Endothelial cell of umbilical vein (primary cell): ENCODE data around the gene FBLN2. TPM values are rescaled to one million over a fixed set of nuclear protein-coding genes. Genes with fewer than 3 reads are reported as not detected.
A peak's percentile ranks its signal among the peaks of the same experiment; 100 is the strongest.

Source experiments
- BruUV-seq: library from RNA; stranded (reverse); fragments of 400-500 nt; replicated peaks from 2 replicates; lab custom pipeline; 2021; lab: Mats Ljungman, UMichigan
- CTCF ChIA-PET: fragments of 300-600, 350-600 bp; sonication (Branson Sonifier 250); formaldehyde crosslinking; loops from one replicate; lab custom pipeline; 2021; ENCODE audit warnings: antibody characterized with exemption, inconsistent platforms; lab: Charles Lee
- POLR2A ChIA-PET: fragments of 300-600, 350-600 bp; sonication (Branson Sonifier 250); formaldehyde crosslinking; loops from one replicate; lab custom pipeline; 2021; ENCODE audit warnings: antibody characterized with exemption, inconsistent platforms; lab: Charles Lee
- DNase-seq: peaks from one replicate; pipeline ENCODE4 v3.0.0-alpha.2; 2011; ENCODE audit warnings: low read depth, low spot score
- FAIRE-seq: peaks from 2 replicates; lab custom pipeline; 2011; peaks lifted over from hg19 to GRCh38; lab: Jason Lieb, UNC
- H2AFZ ChIP-seq: 2 replicates; pipeline ENCODE4 v1.6.0; 2012; ENCODE audit warnings: low read depth, low read length, control low read depth, inconsistent platforms
- H3K27ac ChIP-seq: 2 replicates; pipeline ENCODE4 v1.5.1; 2011; ENCODE audit warnings: low read depth, mild to moderate bottlenecking, control low read depth, low read length, moderate library complexity; ENCODE audit not compliant: insufficient read depth
- H3K27me3 ChIP-seq, 2 experiments: 2 replicates each; pipeline versions ENCODE4 v1.6.0 to v1.6.1; 2011; ENCODE audit warnings: low read length in 2 of 2, mixed read lengths in 1 of 2; ENCODE audit not compliant: control insufficient read depth in 2 of 2, insufficient read depth in 2 of 2
- H3K36me3 ChIP-seq, 2 experiments: 2 replicates in 1 of 2; 3 replicates in 1 of 2; pipeline ENCODE4 v1.5.1; 2011; ENCODE audit warnings: low read length in 2 of 2, mild to moderate bottlenecking in 1 of 2, moderate library complexity in 1 of 2; ENCODE audit not compliant: control insufficient read depth in 2 of 2, insufficient read depth in 2 of 2; ENCODE audit errors: extremely low read depth in 1 of 2
- H3K4me1 ChIP-seq: 3 replicates; pipeline ENCODE4 v1.5.1; 2011; ENCODE audit warnings: mild to moderate bottlenecking, low read length; ENCODE audit not compliant: control insufficient read depth, insufficient read depth; ENCODE audit errors: extremely low read depth
- H3K4me2 ChIP-seq: 2 replicates; pipeline ENCODE4 v1.6.1; 2011; ENCODE audit warnings: low read length, control low read depth, mixed read lengths; ENCODE audit not compliant: insufficient read depth
- H3K4me3 ChIP-seq, 3 experiments: fragments of 200-600 bp in 1 of 3; sonication (generic), shearing (Covaris generic) in 1 of 3; replicated peaks in 1 of 3; 2 replicates each; pipeline ENCODE4 v1.5.1; 2011 to 2016; ENCODE audit warnings: control low read depth in 3 of 3, low read length in 3 of 3, mild to moderate bottlenecking in 2 of 3, inconsistent platforms in 1 of 3, low read depth in 1 of 3, moderate library complexity in 1 of 3; ENCODE audit not compliant: insufficient read depth in 1 of 3
- H3K79me2 ChIP-seq: 2 replicates; pipeline ENCODE4 v1.6.0; 2012; ENCODE audit warnings: low read length, inconsistent platforms; ENCODE audit not compliant: control insufficient read depth, insufficient read depth
- H3K9ac ChIP-seq: replicated peaks from 2 replicates; pipeline ENCODE3; 2011; ENCODE audit warnings: low read length, control low read depth; ENCODE audit not compliant: insufficient read depth; ENCODE audit errors: extremely low read depth
- H3K9me1 ChIP-seq: replicated peaks from 3 replicates; pipeline ENCODE4 v1.6.0; 2011; ENCODE audit warnings: mild to moderate bottlenecking, low read length; ENCODE audit not compliant: control insufficient read depth, insufficient read depth; ENCODE audit errors: extremely low read depth
- H3K9me3 ChIP-seq: replicated peaks from 2 replicates; pipeline ENCODE4 v1.5.1; 2012; ENCODE audit warnings: low read length, inconsistent platforms; ENCODE audit not compliant: control insufficient read depth, insufficient read depth
- H4K20me1 ChIP-seq: replicated peaks from 2 replicates; pipeline ENCODE3; 2011; ENCODE audit warnings: mild to moderate bottlenecking, low read length; ENCODE audit not compliant: control insufficient read depth, insufficient read depth; ENCODE audit errors: extremely low read depth
- EZH2 ChIP-seq: IDR thresholded peaks from 2 replicates; pipeline ENCODE4 v1.6.1; 2012; ENCODE audit warnings: borderline replicate concordance, low read depth, mild to moderate bottlenecking, moderate library complexity, low read length, inconsistent platforms; ENCODE audit not compliant: severe bottlenecking
- FOS ChIP-seq: IDR thresholded peaks from 2 replicates; pipeline ENCODE4 v1.6.1; 2011; ENCODE audit warnings: mild to moderate bottlenecking, low read length, moderate library complexity, borderline replicate concordance; ENCODE audit not compliant: insufficient read depth
- GATA2 ChIP-seq: IDR thresholded peaks from 2 replicates; pipeline ENCODE4 v1.7.0; 2011; ENCODE audit warnings: low read depth, mild to moderate bottlenecking, moderate library complexity, mixed read lengths, low read length; ENCODE audit not compliant: insufficient read length, insufficient read depth
- JUN ChIP-seq: IDR thresholded peaks from 2 replicates; pipeline ENCODE4 v1.6.1; 2011; ENCODE audit warnings: borderline replicate concordance, low read depth; ENCODE audit not compliant: insufficient read length, insufficient read depth
- MYC ChIP-seq: IDR thresholded peaks from one replicate; pipeline ENCODE4 v1.6.1; 2011; ENCODE audit warnings: mild to moderate bottlenecking, low read depth, low read length
- POLR2A ChIP-seq: IDR thresholded peaks from 2 replicates; pipeline ENCODE4 v1.6.1; 2012; ENCODE audit warnings: low read depth, mild to moderate bottlenecking, control low read depth, low read length
- POLR2AphosphoS5 ChIP-seq: IDR thresholded peaks from 2 replicates; pipeline ENCODE4 v1.6.1; 2012; ENCODE audit warnings: low read depth, mild to moderate bottlenecking, control low read depth, low read length, moderate library complexity; ENCODE audit not compliant: insufficient read depth
- dilution Hi-C: fragments of 300-500 bp; cut with MboI; formaldehyde crosslinking; loops from one replicate; pipeline ENCODE4 v1.15.0; 2019; ENCODE audit warnings: low sequenced_read_pairs; ENCODE audit not compliant: extremely low pct_ligation_motif_present
- intact Hi-C: fragments of 100-400 bp; cut with micrococcal nuclease; formaldehyde crosslinking; loops from one replicate; pipeline ENCODE4 v1.10.0; 2022
- polyA plus RNA-seq, 4 experiments: library from polyadenylated mRNA; depleted of rRNA in 3 of 4; stranded (reverse) in 3 of 4; unstranded in 1 of 4; fragments of >200 nt; gene quantifications; 2 replicates each; pipeline versions ENCODE4 v1.2.1 to v1.2.3, GENCODE V29; 2011 to 2012; ENCODE audit warnings: missing spikeins in 1 of 4
- total RNA-seq: library from RNA; stranded (reverse); gene quantifications from 2 replicates; pipeline ENCODE4 v1.2.3, GENCODE V29; 2021
- TF ChIP-seq, protein P1 (sequence below), 2 donors: IDR thresholded peaks; 1 replicate in 1 of 2; 2 replicates in 1 of 2; pipeline ENCODE4 v1.5.1; 2011; ENCODE audit warnings: low read length in 2 of 2, mild to moderate bottlenecking in 2 of 2, moderate library complexity in 2 of 2, control low read depth in 1 of 2, inconsistent platforms in 1 of 2, low read depth in 1 of 2; ENCODE audit not compliant: insufficient read depth in 1 of 2; ENCODE audit errors: extremely low read depth in 1 of 2
- TF ChIP-seq, protein P2 (sequence below): IDR thresholded peaks from 2 replicates; pipeline ENCODE4 v1.6.1; 2011; ENCODE audit not compliant: insufficient read depth, insufficient read length

FBLN2 gene
- total and polyA plus RNA-seq, 2 donors (not counting 3 experiments of a cell fraction or from before 2014, with no cell fraction given) = 1.4 to 1.9 TPM

- no peak overlapping the region for H3K27ac ChIP-seq
- DNase-seq = no peak
- POLR2A ChIA-PET = no interaction called here
- dilution Hi-C loops = no loop called here
- H3K36me3 ChIP-seq = no peaks in the 10 kb centered on the region
- H3K9me1 ChIP-seq = no peaks in the 10 kb centered on the region
- no peaks in the 10 kb centered on the region for H3K79me2 ChIP-seq
- H3K4me1 ChIP-seq = no peaks in the 10 kb centered on the region
- no peaks in the 10 kb centered on the region for H3K9me3 ChIP-seq
- TF ChIP-seq, protein P1, sequence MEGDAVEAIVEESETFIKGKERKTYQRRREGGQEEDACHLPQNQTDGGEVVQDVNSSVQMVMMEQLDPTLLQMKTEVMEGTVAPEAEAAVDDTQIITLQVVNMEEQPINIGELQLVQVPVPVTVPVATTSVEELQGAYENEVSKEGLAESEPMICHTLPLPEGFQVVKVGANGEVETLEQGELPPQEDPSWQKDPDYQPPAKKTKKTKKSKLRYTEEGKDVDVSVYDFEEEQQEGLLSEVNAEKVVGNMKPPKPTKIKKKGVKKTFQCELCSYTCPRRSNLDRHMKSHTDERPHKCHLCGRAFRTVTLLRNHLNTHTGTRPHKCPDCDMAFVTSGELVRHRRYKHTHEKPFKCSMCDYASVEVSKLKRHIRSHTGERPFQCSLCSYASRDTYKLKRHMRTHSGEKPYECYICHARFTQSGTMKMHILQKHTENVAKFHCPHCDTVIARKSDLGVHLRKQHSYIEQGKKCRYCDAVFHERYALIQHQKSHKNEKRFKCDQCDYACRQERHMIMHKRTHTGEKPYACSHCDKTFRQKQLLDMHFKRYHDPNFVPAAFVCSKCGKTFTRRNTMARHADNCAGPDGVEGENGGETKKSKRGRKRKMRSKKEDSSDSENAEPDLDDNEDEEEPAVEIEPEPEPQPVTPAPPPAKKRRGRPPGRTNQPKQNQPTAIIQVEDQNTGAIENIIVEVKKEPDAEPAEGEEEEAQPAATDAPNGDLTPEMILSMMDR (IDR thresholded peaks at IDR 0.05; ENCODE audit: extremely low read depth in 1 of 2, insufficient read depth in 1 of 2, low read depth in 1 of 2, low read length in 2 of 2) = peak; percentile 48 to 72
- TF ChIP-seq EZH2 = no peak
- H3K9ac ChIP-seq = no peak overlapping the region
- H3K27me3 ChIP-seq = no peaks in the 10 kb centered on the region
- CTCF ChIA-PET = interaction anchor here (0.8 to 10.7 kb wide), 4 partner anchors 14 to 158 kb away, joined by 3 to 746 read pairs (median 8); no protein-coding TSS in a partner anchor
- H4K20me1 ChIP-seq = no peaks in the 10 kb centered on the region
- no TSS peak for BruUV-seq
- FAIRE-seq = no peak
- H3K4me3 ChIP-seq = no peak overlapping the region
- H2AFZ ChIP-seq = no peak overlapping the region
- intact Hi-C loops = loop anchor here (1.0 kb wide), 1 partner anchor 148 kb away; no protein-coding TSS in a partner anchor
- no peak overlapping the region for H3K4me2 ChIP-seq
Observed at GRCh38 chr3:13500133-13500885, 48.6 kb upstream of the FBLN2 start.

DNA sequence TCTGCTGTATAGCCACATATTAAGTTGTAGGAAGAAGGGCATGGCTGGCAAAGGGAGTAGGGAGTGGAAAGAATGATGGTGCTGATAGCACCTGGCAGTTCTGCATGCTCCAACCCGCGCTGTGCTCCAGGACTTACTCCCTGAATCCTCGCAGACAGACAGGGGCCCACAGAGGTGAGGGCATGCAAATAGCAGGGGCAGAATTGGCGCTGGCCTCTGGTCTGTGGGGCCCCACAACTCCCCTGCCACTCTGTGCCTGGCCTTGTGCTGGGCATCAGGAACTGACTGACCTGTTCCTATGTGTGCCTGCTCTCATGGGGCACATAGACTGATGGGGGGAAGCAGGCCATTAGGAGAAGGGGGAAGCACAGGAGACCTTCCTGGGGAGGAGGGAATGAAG lies 47.9 kb upstream of the FBLN2 start:
- dilution Hi-C loops = no loop called here
- intact Hi-C loops = no loop called here
- BruUV-seq = no TSS peak
- DNase-seq (no peak), FAIRE-seq (no peak)
- Histone ChIP-seq H3K9me3 (no peaks in the 10 kb centered on the region), H3K9me1 (no peaks in the 10 kb centered on the region), H3K27ac (no peak overlapping the region), H2AFZ (no peak overlapping the region), H3K4me2 (no peak overlapping the region), H3K36me3 (no peaks in the 10 kb centered on the region), H3K9ac (no peak overlapping the region), H3K4me3 (no peak overlapping the region), H3K4me1 (no peaks in the 10 kb centered on the region), H3K27me3 (no peaks in the 10 kb centered on the region), H4K20me1 (no peaks in the 10 kb centered on the region), H3K79me2 (no peaks in the 10 kb centered on the region)
- POLR2A ChIA-PET = no interaction called here
- CTCF ChIA-PET = interaction anchor here (1.2 to 10.7 kb wide), 3 partner anchors 147 to 157 kb away, joined by 6 to 746 read pairs (median 9); no protein-coding TSS in a partner anchor
- TF ChIP-seq FOS (no peak), POLR2A (no peak), EZH2 (no peak), MYC (no peak), GATA2 (no peak), POLR2AphosphoS5 (no peak), JUN (no peak)
- TF ChIP-seq, protein P2, sequence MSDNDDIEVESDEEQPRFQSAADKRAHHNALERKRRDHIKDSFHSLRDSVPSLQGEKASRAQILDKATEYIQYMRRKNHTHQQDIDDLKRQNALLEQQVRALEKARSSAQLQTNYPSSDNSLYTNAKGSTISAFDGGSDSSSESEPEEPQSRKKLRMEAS = no peak
- TF ChIP-seq, protein P1 (IDR thresholded peaks at IDR 0.05; ENCODE audit: extremely low read depth in 1 of 2, insufficient read depth in 1 of 2, low read depth in 1 of 2, low read length in 2 of 2) = no peak
